IPS-15b (cell line): Measurements from ENCODE around the gene KRT80.

ENCODE experiments used
- H3K27me3 ChIP-seq: one replicate; pipeline ENCODE4 v1.6.1; 2013; ENCODE audit warnings: low read length; ENCODE audit not compliant: control insufficient read depth, insufficient read depth
- H3K36me3 ChIP-seq: one replicate; pipeline ENCODE4 v1.6.1; 2013; ENCODE audit warnings: low read length; ENCODE audit not compliant: control insufficient read depth, insufficient read depth
- H3K4me1 ChIP-seq: one replicate; pipeline ENCODE4 v1.6.1; 2013; ENCODE audit warnings: mild to moderate bottlenecking, low read length; ENCODE audit not compliant: control insufficient read depth, insufficient read depth
- H3K4me3 ChIP-seq: one replicate; pipeline ENCODE4 v1.5.1; 2013; ENCODE audit warnings: low read depth, low read length
- H3K9ac ChIP-seq: one replicate; pipeline ENCODE4 v1.6.1; 2013; ENCODE audit warnings: low read depth, mild to moderate bottlenecking, low read length
- H3K9me3 ChIP-seq: one replicate; pipeline ENCODE4 v1.6.1; 2013; ENCODE audit warnings: mild to moderate bottlenecking, low read length; ENCODE audit not compliant: control insufficient read depth, insufficient read depth

The KRT80 gene

DNA sequence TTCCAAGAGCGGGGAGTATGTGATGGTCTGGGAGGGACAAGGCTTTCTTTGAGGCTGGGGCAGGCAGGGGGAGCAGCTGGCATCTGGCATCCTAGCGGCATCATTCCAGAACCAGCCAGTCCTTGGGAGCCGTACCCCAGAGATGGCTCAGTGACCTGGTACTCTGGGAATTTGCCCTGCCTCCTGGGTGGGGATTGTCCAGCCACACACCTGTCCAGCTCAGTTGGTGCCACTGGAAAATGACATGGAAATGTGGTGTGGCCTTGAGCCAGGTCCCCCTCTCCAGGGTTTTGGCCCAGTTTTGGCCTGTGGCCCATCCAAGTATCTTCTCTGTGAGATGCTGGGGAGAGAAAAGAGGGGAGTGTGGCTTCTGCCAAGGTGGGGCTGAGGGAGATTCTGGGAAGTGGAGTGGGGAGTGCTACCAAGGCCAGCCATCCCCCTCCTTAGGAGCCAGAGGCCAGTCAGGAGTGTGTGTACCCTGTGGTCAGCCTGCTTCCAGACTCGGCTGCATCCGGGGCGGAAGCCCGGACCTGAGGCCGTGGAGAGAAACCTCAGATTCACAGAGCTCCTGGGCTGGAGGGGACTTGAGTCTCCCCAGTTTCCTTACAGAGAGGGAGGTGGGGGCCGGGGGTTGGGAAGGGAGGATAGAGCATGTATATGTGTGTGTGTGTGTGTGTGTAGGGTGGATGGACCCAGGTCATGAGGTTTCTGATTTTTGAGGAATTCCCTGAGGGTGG is 14.7 kb upstream of the KRT80 start:
- no peak overlapping the region for H3K9ac ChIP-seq
- no peaks in the 10 kb centered on the region for H3K4me1 ChIP-seq
- no peaks in the 10 kb centered on the region for H3K36me3 ChIP-seq
- no peaks in the 10 kb centered on the region for H3K27me3 ChIP-seq
- H3K4me3 ChIP-seq: no peak overlapping the region
- no peaks in the 10 kb centered on the region for H3K9me3 ChIP-seq

DNA sequence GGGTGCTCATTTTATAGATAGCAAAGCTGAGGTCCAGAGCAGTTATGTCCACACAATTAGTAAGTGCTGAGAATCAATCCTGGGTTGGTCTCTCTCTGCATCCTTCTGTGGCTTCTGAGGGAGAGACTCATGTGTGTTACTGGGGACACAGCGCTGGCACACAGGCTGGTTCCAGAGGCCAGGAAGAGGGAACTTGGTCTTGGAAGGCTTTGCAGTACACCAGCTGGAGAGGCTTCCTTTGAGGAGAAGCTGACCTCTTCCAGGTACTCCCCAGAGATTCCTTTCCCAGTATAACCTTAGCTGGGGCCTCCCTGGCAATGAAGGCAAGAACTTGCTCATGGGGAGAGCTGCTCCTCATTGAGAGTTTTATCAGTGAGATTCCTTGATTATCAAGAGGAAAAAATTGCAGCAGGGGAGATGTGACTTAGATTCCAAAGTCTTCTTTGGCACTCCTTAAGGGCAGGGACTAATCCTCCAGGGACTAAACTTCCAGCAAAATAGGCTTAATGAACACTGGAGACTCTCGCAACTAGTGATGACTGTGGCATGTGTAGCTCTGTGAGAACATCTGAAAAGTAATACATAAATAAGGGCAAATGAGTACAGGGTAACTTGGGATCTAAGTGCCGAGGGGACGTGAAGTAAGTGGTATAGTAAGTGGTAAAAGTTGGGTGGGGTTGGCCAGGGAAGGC is 13.9 kb upstream of the KRT80 start:
- Histone ChIP-seq H3K27me3 (no peaks in the 10 kb centered on the region), H3K9me3 (no peaks in the 10 kb centered on the region), H3K4me1 (no peaks in the 10 kb centered on the region)

DNA sequence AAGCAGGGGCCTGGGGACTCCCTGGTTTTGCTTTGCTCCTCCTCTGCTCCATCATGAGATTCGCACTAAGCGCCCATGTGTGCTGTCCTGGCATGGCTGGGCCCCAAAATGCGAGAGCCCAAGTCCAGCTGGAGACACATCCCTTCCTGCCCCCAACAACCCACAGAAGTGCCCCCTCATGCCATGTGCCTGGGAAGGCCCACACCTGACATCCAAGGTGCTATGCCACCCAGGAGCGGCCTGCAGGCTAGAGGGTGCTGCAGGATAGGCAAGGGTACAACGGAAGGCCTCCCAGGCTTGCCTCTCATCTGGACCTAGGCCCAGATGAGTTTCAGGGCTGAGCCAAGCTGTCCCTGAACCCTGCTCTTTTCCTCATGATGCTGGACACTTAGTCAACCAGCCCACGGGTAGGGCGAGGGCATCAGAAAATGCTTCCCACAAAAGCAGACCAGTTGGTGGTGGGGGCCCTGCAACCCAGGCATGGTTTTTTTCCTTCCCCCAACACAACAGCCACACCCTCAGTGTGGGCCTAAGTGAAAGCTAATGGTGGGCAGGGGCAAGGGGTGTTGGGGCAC is 13.2 kb upstream of the KRT80 start:
- no peaks in the 10 kb centered on the region for H3K4me1 ChIP-seq

More for the DNA sequence above, 13.9 kb upstream of the KRT80 start:
- Histone ChIP-seq H3K4me3 (no peak overlapping the region), H3K36me3 (no peaks in the 10 kb centered on the region), H3K9ac (no peak overlapping the region)

DNA sequence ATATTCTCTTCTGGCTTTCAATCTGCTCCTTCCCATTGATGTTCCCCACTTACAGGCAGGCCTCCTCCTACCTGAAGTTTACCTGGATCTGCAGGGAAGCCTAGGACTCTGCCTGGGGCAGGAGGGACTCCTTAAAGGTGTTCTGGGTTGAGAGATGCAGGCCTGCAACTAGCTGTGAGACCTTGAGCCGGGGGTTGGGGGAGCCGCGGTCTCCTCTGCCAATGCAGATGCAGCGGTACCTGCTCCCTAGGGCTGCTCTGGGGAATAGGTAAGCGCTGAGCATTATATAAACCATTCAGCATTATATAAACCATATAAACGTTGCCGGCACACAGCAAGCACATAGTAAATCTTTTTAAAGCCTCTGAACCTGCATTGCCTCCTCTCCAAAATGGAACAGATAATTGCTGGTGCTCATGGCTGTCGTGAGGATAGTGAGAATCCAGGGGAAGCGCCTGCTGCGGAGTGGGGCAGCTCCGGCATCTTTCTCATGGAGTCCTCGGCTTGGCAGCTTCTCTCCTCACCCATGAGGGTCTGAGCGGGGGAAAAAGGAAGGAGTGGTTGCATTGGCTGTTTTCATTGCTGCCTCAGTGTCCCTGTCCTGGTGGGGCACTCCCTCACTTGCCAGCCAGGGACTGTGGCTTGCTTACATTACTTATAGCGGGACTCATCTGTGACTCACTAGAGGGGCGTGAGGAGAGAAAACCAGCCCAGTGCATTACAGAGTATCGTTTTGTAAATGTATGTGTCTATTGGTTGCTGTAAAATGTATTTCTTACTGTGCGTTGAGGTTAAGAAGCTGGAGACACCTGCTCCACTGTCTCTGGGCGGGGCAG is 12.5 kb upstream of the KRT80 start:
- no peak overlapping the region for H3K9ac ChIP-seq
- no peaks in the 10 kb centered on the region for H3K4me1 ChIP-seq
- H3K27me3 ChIP-seq: no peaks in the 10 kb centered on the region

More for the DNA sequence above, 13.2 kb upstream of the KRT80 start:
- no peak overlapping the region for H3K9ac ChIP-seq
- H3K4me3 ChIP-seq: no peak overlapping the region
- no peaks in the 10 kb centered on the region for H3K27me3 ChIP-seq
- H3K9me3 ChIP-seq: no peaks in the 10 kb centered on the region
- no peaks in the 10 kb centered on the region for H3K36me3 ChIP-seq

DNA sequence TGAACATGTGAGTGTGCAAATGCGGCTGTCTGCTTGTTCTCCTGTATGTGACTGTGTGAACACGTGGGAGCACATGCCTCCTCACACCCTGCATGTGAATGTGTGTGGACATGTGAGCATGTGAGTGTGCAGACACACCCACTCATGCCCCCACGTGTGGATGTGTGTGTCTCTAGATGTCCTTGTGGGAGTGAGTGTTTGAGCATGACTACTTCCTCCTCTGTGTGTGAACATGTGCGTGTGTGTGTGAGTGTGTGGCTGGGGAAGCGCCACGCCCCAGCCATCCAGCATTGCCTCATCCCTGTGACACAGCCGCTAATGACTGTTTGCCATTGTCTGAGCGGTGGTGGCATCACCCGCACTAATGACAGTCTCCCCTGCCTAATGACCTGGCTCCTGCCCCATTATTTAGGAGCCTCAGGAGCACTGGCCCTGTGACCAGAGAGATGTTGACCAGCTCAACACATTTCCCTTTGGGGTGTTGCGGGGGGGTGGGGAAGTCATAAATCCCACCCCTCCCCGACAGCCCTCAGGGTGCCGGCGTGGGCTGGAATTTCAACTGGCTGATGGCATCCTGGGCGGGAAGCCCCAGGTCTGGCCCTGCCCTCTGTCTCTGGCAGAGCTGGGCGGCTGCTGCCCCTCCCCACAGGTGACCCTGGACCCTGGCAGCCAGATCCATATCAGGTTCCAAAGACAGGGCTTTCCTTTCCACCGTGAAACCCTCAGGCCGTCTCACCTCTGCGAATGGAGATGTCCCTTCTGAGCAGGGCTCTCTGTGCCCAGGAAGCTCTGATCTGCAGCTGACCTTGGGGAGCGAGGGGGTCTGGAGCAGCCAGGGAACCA is 11.5 kb upstream of the KRT80 start:
- no peak overlapping the region for H3K9ac ChIP-seq
- no peaks in the 10 kb centered on the region for H3K4me1 ChIP-seq
- no peaks in the 10 kb centered on the region for H3K9me3 ChIP-seq
- H3K27me3 ChIP-seq: no peaks in the 10 kb centered on the region
- H3K4me3 ChIP-seq: no peak overlapping the region
- no peaks in the 10 kb centered on the region for H3K36me3 ChIP-seq

More for the DNA sequence above, 12.5 kb upstream of the KRT80 start:
- Histone ChIP-seq H3K4me3 (no peak overlapping the region), H3K9me3 (no peaks in the 10 kb centered on the region), H3K36me3 (no peaks in the 10 kb centered on the region)

DNA sequence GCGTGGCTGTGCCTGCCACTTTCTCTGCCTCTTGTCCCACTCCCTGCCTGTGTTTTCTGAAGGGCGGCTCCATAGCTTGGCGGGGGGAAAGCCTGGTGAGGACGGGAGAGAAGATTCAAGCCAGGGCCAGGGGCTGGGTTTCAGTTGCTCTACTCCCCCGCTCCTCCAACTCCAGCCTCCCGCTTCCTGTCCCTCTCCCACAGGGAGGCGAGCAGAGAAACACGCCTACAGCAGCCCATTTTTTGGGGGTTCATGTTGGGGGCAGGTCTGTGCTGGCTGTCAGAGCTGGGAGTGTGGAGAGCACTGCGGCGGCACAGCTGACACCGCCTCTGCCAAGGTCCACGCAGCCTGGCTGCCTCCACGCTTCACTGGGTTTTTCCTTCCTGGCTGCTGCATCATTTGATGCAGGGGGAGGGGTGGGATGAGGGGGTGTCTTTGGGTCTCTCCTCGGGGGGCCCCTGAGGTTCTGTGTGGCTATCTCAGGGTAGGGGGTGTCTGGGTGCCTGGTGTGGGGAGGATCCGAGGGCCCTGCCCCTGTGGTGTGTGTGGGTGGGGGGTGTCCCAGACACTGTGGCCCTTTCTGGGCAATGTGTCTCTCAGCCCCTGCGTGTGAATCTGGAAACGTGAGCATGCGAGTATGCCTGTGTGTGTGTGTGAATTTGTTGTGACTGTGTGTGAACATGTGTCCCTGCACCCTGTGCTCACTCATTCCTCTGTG is 10.7 kb upstream of the KRT80 start:
- Histone ChIP-seq H3K4me1 (no peaks in the 10 kb centered on the region), H3K4me3 (no peak overlapping the region), H3K9ac (no peak overlapping the region), H3K27me3 (no peaks in the 10 kb centered on the region), H3K9me3 (no peaks in the 10 kb centered on the region), H3K36me3 (no peaks in the 10 kb centered on the region)

DNA sequence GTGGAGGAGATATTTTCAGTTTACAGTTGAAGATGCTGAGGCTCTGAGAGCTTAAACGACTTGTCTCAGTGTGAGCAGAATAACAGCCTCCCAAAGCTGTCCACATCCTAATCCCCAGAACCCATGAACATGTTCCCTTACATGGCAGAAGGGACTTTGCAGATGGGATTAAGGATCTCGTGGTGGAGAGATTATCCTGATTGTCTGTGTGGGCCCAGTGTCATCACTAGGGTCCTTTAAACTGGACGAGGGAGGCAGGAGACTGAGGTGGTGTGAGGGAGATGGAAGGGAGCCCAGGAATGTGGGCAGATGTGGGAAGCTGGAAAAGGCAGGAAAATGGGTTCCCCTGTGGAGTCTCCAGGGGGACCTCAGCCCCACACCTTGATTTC is 9.6 kb upstream of the KRT80 start:
- Histone ChIP-seq H3K4me1 (no peaks in the 10 kb centered on the region), H3K4me3 (no peak overlapping the region), H3K9me3 (no peaks in the 10 kb centered on the region), H3K27me3 (no peaks in the 10 kb centered on the region), H3K36me3 (no peaks in the 10 kb centered on the region), H3K9ac (no peak overlapping the region)

DNA sequence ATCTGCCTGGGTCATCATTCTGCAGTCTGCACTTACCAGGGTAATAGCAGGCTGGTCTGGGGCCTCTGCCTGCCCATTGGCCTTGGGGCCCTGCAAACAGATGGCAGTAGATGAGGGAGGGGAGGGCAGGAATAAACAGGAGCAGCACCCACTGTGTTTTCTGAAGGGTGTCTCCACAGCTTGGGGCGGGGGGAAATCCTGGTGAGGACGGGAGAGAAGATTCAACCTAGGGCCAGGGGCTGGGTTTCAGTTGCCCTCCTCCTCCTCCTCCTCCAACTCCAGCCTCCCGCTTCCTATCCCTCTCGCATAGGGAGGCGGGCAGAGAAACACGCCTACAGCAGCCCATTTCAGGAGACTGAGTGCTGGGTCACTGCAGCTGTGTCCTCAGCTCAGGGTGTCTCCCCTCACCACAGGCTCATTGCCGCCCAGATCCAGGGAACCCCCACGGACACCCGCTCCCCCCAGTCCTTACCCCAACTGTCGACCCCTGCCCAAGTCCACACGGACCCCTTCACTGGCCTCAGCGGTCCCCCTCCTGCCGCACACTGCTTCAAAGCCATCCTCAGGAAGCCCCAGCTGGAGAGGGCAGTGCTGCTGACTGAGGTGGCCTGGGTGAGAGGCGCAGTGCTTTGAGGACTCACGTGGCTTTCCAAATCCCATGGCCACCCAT is 9.1 kb upstream of the KRT80 start:
- H3K9ac ChIP-seq: no peak overlapping the region
- no peaks in the 10 kb centered on the region for H3K9me3 ChIP-seq
- no peaks in the 10 kb centered on the region for H3K4me1 ChIP-seq
- H3K4me3 ChIP-seq: no peak overlapping the region
- no peaks in the 10 kb centered on the region for H3K27me3 ChIP-seq
- no peaks in the 10 kb centered on the region for H3K36me3 ChIP-seq

DNA sequence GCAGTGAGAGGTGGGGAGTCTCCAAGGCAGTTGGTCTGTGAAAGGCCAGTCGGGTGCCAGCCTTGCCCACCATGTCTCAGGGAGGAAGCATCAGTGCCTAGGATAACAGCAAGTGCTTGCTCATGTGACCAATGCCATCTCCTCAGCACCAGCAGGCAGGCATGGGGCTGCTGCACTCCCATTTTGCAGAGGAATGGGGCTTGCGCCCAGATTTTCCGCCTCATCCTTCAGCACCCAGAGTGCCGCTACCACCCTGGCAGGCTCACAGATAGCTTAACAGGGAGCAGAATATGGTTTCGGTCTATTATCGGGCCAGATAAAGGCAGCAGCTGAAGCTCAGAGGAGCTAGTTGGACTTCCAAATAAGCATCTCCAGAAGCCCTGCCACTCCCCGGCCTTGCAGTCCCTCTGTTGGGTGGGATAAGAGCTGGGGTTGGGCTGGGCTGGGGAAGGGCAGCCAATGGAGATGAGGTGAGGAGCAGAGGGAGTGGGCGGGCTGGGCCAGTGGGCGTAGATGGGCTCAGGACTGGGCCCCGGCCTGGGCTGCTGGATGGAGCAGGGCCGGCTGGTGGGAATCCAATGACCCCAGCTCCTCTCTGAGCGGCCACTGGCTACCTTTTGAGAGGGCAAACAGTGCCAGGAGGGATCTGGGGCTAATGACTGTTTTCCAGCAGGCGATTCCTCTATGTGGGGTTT is 8.4 kb upstream of the KRT80 start:
- H3K9me3 ChIP-seq: no peaks in the 10 kb centered on the region
- no peaks in the 10 kb centered on the region for H3K36me3 ChIP-seq
- no peak overlapping the region for H3K9ac ChIP-seq
- H3K27me3 ChIP-seq: no peaks in the 10 kb centered on the region
- no peak overlapping the region for H3K4me3 ChIP-seq
- no peaks in the 10 kb centered on the region for H3K4me1 ChIP-seq
